Naive thymus-derived CD8-positive, alpha-beta T cell (primary cell): ENCODE results near the gene MIPOL1. TPM values are rescaled to one million over a fixed set of nuclear protein-coding genes. Genes with fewer than 3 reads are reported as not detected.
"Not testable (repeated sequence)": the region's sequence is repeated elsewhere in the genome, so short reads cannot be mapped to it uniquely, and the experiment has no call there.

Experiments used
- ATAC-seq, 2 donors: fragments of 150-1000 bp; cut with Tn5 transposase in 1 of 2; sonication (Bioruptor Pico), chemical (Tn5 transposase) in 1 of 2; 1 replicate in 1 of 2; 2 replicates in 1 of 2; pipeline ENCODE4 v1.10.0; 2021; ENCODE audit warnings: mild to moderate bottlenecking in 2 of 2, moderate library complexity in 2 of 2
- POLR2A ChIA-PET: fragments of 350-600 bp; sonication (Branson Sonifier 250); formaldehyde crosslinking; loops from one replicate; lab custom pipeline; 2021; ENCODE audit warnings: antibody characterized with exemption; lab: Charles Lee
- DNase-seq, 10 donors: peaks; one replicate each; pipeline versions ENCODE4 v3.0.0 to v3.0.0-alpha.2; 2020 to 2022
- H3K27ac Mint-ChIP-seq, 10 donors: one replicate each; pipeline ENCODE4 v1.8.0; 2020 to 2022; ENCODE audit warnings: mild to moderate bottlenecking in 10 of 10, mixed read lengths in 10 of 10, moderate library complexity in 4 of 10, inconsistent platforms in 1 of 10
- H3K27me3 Mint-ChIP-seq, 5 donors: one replicate each; pipeline ENCODE4 v1.8.0; 2021 to 2022; ENCODE audit warnings: mixed read lengths in 5 of 5
- H3K36me3 Mint-ChIP-seq, 3 donors: one replicate each; pipeline ENCODE4 v1.8.0; 2020 to 2022; ENCODE audit warnings: mixed read lengths in 3 of 3, mild to moderate bottlenecking in 2 of 3, inconsistent platforms in 1 of 3
- H3K4me1 Mint-ChIP-seq, 4 donors: one replicate each; pipeline ENCODE4 v1.8.0; 2021 to 2022; ENCODE audit warnings: mixed read lengths in 4 of 4
- H3K4me3 Mint-ChIP-seq, 10 donors: one replicate each; pipeline ENCODE4 v1.8.0; 2020 to 2022; ENCODE audit warnings: mild to moderate bottlenecking in 10 of 10, mixed read lengths in 10 of 10, moderate library complexity in 6 of 10, inconsistent platforms in 1 of 10
- H3K9me3 Mint-ChIP-seq, 9 donors: one replicate each; pipeline ENCODE4 v1.8.0; 2020 to 2022; ENCODE audit warnings: mixed read lengths in 9 of 9, mild to moderate bottlenecking in 3 of 9, inconsistent platforms in 1 of 9, moderate library complexity in 1 of 9
- polyA plus RNA-seq, 3 donors: library from polyadenylated mRNA; unstranded; fragments of 300-500 nt; fragmentation: Illumina TruSeq; gene quantifications; one replicate each; pipeline ENCODE4 v1.2.3, GENCODE V29; 2021
- total RNA-seq, 8 experiments: library from RNA in 2 of 8; stranded (reverse) in 2 of 8; gene quantifications; one replicate each; pipeline ENCODE4 v1.2.3 and lab custom pipeline; 2021 to 2026

MIPOL1 gene
- total and polyA plus RNA-seq, 5 experiments from 2014 or later: not detected

DNA sequence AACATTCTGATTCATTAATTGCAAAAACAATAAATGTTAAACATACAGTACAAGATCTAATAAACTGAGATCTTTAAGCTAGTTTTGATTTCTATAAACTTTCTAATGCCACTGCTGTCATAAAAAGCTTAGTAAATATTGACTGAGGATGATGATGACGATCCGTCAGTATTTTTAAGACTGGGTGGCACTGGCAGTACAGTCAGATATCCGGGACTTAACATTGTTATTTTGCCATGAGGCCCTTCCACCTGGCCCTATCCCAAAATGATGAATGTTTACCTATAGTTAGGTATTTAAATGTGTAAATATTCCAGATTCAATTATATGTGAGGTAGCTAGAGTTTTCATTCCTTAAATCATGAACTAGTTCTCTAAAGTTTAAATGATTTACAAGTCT is 238.8 kb downstream of the MIPOL1 start:
- peaks cover 0 to 9% (median 0%) of the 10 kb centered on the region in 3 donors for H3K36me3 Mint-ChIP-seq

DNA sequence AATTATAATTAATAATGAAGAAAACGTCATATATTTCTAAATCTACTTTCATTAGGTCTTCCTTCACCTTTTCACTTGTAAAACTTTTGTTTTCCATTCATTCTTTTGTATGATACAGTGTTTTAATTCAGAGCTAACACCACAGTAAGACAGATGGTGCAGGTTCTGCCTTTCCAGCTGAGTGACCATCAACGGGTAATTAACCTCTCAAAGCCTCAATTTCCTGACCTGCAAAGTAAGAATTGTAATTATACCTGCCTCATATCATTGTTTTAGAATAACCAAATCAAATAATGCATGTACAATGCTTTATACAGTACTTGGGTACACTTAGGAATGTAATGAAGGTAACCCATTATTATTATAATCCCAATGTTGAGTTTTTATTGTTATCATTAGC is 239.8 kb downstream of the MIPOL1 start:
- H3K27me3 Mint-ChIP-seq: no peaks in the 10 kb centered on the region
- H3K27ac Mint-ChIP-seq: no peak overlapping the region
- peaks cover 0 to 14% (median 0%) of the 10 kb centered on the region in 3 donors for H3K36me3 Mint-ChIP-seq
- no peak for ATAC-seq
- no peaks in the 10 kb centered on the region for H3K4me1 Mint-ChIP-seq
- peaks cover 0 to 25% (median 8%) of the 10 kb centered on the region in 9 donors for H3K9me3 Mint-ChIP-seq
- H3K4me3 Mint-ChIP-seq: no peak overlapping the region
- POLR2A ChIA-PET: no interaction called here
- DNase-seq: no peak

More for the DNA sequence above, 238.8 kb downstream of the MIPOL1 start:
- Mint-ChIP-seq H3K27ac (no peak overlapping the region), H3K27me3 (no peaks in the 10 kb centered on the region), H3K9me3 (peaks cover 0 to 24% (median 9%) of the 10 kb centered on the region in 9 donors), H3K4me3 (no peak overlapping the region), H3K4me1 (no peaks in the 10 kb centered on the region)
- ATAC-seq (no peak), DNase-seq (no peak)
- POLR2A ChIA-PET: no interaction called here

DNA sequence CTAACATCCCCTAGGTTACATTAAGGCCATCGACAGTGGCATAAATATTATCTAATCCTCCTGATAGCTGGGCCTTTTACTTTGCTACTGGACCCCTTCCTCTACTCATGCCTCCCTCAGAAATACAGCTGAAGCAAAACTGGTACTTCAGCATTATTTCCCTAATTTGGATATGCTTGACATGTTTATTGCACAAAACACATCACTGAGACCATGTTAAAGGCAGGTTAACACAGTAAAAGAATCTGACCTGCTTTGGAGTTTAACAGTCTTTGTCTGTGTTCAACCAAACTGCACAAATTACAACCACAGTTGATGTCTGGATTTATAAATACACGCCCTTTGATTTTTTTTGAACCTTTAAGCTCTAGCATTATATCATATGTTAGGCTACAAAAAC is 240.7 kb downstream of the MIPOL1 start:
- H3K27ac Mint-ChIP-seq: no peak overlapping the region
- no peak overlapping the region for H3K4me3 Mint-ChIP-seq
- H3K4me1 Mint-ChIP-seq: no peaks in the 10 kb centered on the region
- peaks cover 0 to 26% (median 10%) of the 10 kb centered on the region in 9 donors for H3K9me3 Mint-ChIP-seq
- no peak for ATAC-seq
- no peaks in the 10 kb centered on the region for H3K27me3 Mint-ChIP-seq
- H3K36me3 Mint-ChIP-seq: peaks cover 0 to 14% (median 0%) of the 10 kb centered on the region in 3 donors
- no peak for DNase-seq
- POLR2A ChIA-PET: no interaction called here

GRCh38 chr14:37443461-37443860 is 245.7 kb downstream of the MIPOL1 start:
- H3K9me3 Mint-ChIP-seq: peaks cover 0 to 19% (median 7%) of the 10 kb centered on the region in 9 donors
- DNase-seq (no peak), ATAC-seq (no peak)
- POLR2A ChIA-PET: no interaction called here
- no peaks in the 10 kb centered on the region for H3K27me3 Mint-ChIP-seq
- peaks cover 0 to 5% (median 0%) of the 10 kb centered on the region in 3 donors for H3K36me3 Mint-ChIP-seq
- H3K27ac Mint-ChIP-seq: no peak overlapping the region
- no peaks in the 10 kb centered on the region for H3K4me1 Mint-ChIP-seq
- H3K4me3 Mint-ChIP-seq: no peak overlapping the region

DNA sequence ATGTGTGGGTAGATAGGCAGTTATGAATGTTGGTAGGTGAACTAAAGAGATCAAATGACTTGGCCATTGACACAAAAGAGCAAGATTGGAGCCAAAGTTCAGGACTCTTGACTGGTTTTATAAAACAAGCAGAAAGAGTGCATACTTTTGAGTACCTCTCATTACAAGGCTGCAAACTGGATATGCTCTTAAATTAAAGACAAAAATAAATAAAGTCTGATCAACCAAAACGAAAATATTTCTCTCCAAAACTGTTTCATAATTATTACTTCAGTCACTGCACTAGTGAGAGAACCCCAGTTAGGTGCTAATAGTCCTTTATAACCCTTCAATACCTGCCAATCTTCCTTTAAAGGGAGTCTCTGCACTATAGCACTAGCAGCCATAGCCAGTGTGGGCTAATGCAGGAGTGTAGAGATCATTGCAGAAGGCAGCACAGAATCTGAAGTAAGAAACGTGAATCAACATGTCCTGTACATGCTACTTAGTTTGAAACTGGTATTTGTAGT is 250.2 kb downstream of the MIPOL1 start:
- POLR2A ChIA-PET: no interaction called here
- H3K4me3 Mint-ChIP-seq: no peak overlapping the region
- H3K9me3 Mint-ChIP-seq: peaks cover 0 to 16% (median 9%) of the 10 kb centered on the region in 9 donors
- ATAC-seq (no peak), DNase-seq (no peak)
- no peaks in the 10 kb centered on the region for H3K36me3 Mint-ChIP-seq
- H3K4me1 Mint-ChIP-seq: no peaks in the 10 kb centered on the region
- no peaks in the 10 kb centered on the region for H3K27me3 Mint-ChIP-seq
- no peak overlapping the region for H3K27ac Mint-ChIP-seq

- Mint-ChIP-seq H3K4me1 (no peaks in the 10 kb centered on the region), H3K27me3 (no peaks in the 10 kb centered on the region), H3K9me3 (peaks cover 0 to 16% (median 7%) of the 10 kb centered on the region in 9 donors), H3K4me3 (no peak overlapping the region), H3K27ac (no peak overlapping the region), H3K36me3 (no peaks in the 10 kb centered on the region)
- POLR2A ChIA-PET: no interaction called here
- ATAC-seq: no peak
- no peak for DNase-seq
Measured at GRCh38 chr14:37452323-37452722, 254.6 kb downstream of the MIPOL1 start.

GRCh38 chr14:37453985-37454384 is 256.2 kb downstream of the MIPOL1 start:
- DNase-seq (no peak), ATAC-seq (no peak)
- peaks cover 0 to 23% (median 7%) of the 10 kb centered on the region in 9 donors for H3K9me3 Mint-ChIP-seq
- no peaks in the 10 kb centered on the region for H3K27me3 Mint-ChIP-seq
- no peak overlapping the region for H3K4me3 Mint-ChIP-seq
- no peaks in the 10 kb centered on the region for H3K4me1 Mint-ChIP-seq
- no peak overlapping the region for H3K27ac Mint-ChIP-seq
- POLR2A ChIA-PET: no interaction called here
- no peaks in the 10 kb centered on the region for H3K36me3 Mint-ChIP-seq

DNA sequence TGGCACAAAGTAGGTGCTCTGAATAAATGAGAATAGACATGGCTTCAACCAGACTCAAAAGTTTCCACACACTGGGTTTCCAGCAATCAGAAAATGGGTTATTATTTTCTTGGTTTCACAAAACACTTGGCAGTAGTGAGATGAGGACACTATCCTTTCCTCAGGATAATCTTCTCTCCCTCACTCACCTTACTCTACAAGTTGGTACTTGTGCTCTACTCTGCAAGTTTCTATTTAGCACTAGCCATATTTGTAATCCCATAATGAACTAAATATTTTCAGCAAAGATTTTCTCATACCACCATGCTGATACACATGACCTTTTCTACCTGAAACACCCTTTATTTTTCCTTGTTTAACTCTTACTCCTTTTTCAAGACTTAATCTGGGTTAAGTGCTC is 259.6 kb downstream of the MIPOL1 start:
- Mint-ChIP-seq H3K27me3 (no peaks in the 10 kb centered on the region), H3K9me3 (peaks cover 0 to 38% (median 11%) of the 10 kb centered on the region in 9 donors), H3K27ac (no peak overlapping the region), H3K4me1 (no peaks in the 10 kb centered on the region), H3K4me3 (no peak overlapping the region), H3K36me3 (peaks cover 0 to 9% (median 0%) of the 10 kb centered on the region in 3 donors)
- POLR2A ChIA-PET: no interaction called here
- no peak for DNase-seq
- no peak for ATAC-seq

DNA sequence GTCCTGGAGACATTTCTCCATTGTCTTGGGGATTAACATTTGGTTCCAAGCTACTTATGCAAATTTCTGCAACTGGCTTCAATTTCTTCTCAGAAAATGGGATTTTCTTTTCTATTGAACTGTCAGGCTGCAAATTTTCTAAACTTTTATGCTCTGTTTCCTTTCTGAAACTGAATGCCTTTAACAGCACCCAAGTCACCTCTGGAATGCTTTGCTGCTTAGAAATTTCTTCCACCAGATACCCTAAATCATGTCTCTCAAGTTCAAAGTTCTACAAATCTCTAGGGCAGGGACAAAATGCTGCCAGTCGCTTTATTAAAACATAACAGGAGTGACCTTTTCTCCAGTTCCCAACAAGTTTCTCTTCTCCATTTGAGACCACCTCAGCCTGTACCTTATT is 264.7 kb downstream of the MIPOL1 start:
- DNase-seq, POLR2A ChIA-PET, H3K4me3 Mint-ChIP-seq, H3K27me3 Mint-ChIP-seq, ATAC-seq, H3K4me1 Mint-ChIP-seq, H3K27ac Mint-ChIP-seq, H3K36me3 Mint-ChIP-seq: not testable (repeated sequence)
- peaks cover 0 to 56% (median 22%) of the 10 kb centered on the region in 9 donors for H3K9me3 Mint-ChIP-seq

DNA sequence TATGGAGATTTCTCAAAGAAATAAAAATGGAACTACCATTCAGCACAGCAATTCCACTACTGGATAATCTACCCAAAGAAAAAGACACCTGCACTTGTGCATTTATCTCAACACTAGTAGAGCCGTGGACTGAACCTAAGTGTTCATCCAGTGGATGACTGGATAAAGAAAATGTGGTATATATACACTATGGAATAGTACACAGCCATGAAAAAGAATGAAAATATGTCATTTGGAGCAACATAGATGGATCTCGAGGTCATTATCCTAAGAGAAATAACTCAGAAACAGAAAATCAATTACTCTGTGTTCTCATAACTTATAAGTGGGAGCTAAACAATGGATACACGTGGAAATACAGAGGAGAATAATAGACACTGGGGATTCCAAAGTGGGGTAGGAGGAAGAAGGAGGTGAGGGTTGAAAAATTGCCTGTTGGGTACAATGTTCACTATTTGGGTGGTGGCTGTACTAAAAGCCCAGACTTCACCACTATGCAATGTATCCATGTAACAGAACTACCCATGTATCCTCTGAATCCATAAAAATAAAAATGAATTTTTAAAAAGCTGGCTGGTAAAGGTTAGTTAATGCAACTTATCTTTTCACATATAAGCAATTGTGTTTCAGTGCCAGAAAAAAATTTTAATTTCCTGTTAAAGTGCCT is 266.6 kb downstream of the MIPOL1 start:
- Mint-ChIP-seq H3K27ac (no peak overlapping the region), H3K36me3 (peaks cover 0 to 9% (median 0%) of the 10 kb centered on the region in 3 donors), H3K4me1 (no peaks in the 10 kb centered on the region), H3K27me3 (peaks cover 0 to 1% (median 0%) of the 10 kb centered on the region in 5 donors), H3K4me3 (no peak overlapping the region), H3K9me3 (peaks cover 9 to 53% (median 21%) of the 10 kb centered on the region in 9 donors)
- DNase-seq (no peak), ATAC-seq (no peak)
- POLR2A ChIA-PET: no interaction called here

- ATAC-seq (no peak), DNase-seq (no peak)
- Mint-ChIP-seq H3K27me3 (peaks cover 0 to 1% (median 0%) of the 10 kb centered on the region in 5 donors), H3K36me3 (peaks cover 0 to 2% (median 0%) of the 10 kb centered on the region in 3 donors), H3K27ac (no peak overlapping the region), H3K9me3 (peaks cover 7 to 41% (median 17%) of the 10 kb centered on the region in 9 donors), H3K4me3 (no peak overlapping the region), H3K4me1 (no peaks in the 10 kb centered on the region)
- POLR2A ChIA-PET: no interaction called here
Measured at GRCh38 chr14:37466003-37466622, 268.4 kb downstream of the MIPOL1 start.

DNA sequence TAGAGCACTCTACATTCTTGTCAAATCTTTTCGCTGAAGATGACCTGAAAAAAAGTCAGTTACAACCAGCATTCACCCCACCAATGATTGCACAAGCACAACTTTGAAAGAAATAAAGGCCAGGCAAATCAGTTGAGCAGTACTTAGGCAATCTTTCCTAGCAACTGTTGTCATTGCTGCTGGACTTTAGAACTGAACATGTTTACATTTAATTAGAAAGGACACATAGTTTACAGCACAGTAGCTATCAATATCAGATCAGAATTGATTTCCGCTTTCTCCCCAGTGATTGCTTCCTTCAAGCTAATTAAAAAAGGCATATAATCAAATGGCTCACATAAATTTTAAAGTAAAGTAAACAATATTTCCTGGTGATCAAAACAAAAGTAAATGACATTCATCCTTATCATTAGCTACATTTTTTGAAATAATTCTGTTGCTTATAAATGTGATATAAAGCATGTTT is 268.9 kb downstream of the MIPOL1 start:
- Mint-ChIP-seq H3K36me3 (no peaks in the 10 kb centered on the region), H3K4me3 (no peak overlapping the region), H3K27me3 (peaks cover 0 to 1% (median 0%) of the 10 kb centered on the region in 5 donors), H3K27ac (no peak overlapping the region), H3K4me1 (no peaks in the 10 kb centered on the region), H3K9me3 (peaks cover 5 to 38% (median 13%) of the 10 kb centered on the region in 9 donors)
- DNase-seq: no peak
- no peak for ATAC-seq
- POLR2A ChIA-PET: no interaction called here

DNA sequence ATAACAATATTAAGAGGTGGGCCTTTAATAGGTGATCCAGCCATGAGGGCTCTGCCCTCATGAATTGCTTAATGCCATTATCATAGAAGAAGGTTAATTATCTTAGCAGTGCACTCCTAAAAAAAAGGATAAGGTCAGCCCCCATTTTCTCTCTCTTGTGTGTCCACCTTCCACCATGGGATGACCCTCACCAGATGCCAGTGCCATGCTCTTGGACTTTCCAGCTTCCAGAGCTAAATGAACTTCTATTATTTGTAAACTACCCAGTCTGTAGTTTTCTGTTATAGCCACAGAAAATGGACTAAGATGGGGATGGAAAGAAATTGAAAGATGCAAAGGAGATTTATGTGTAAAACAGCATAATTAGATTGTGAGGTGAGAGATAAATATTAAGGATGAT is 271.9 kb downstream of the MIPOL1 start:
- Mint-ChIP-seq H3K27ac (no peak overlapping the region), H3K9me3 (peaks cover 0 to 28% (median 11%) of the 10 kb centered on the region in 9 donors), H3K27me3 (peaks cover 0 to 1% (median 0%) of the 10 kb centered on the region in 5 donors), H3K36me3 (no peaks in the 10 kb centered on the region), H3K4me1 (no peaks in the 10 kb centered on the region), H3K4me3 (no peak overlapping the region)
- no peak for ATAC-seq
- DNase-seq: no peak
- POLR2A ChIA-PET: no interaction called here
